Measurements from ENCODE around the gene EPHA10. TPM values are rescaled to one million over a fixed set of nuclear protein-coding genes. Genes with fewer than 3 reads are reported as not detected.

EPHA10 gene
- total and polyA plus RNA-seq, 10 donors = 0.02 to 0.43 (median 0.10) TPM; not detected in 3

DNA sequence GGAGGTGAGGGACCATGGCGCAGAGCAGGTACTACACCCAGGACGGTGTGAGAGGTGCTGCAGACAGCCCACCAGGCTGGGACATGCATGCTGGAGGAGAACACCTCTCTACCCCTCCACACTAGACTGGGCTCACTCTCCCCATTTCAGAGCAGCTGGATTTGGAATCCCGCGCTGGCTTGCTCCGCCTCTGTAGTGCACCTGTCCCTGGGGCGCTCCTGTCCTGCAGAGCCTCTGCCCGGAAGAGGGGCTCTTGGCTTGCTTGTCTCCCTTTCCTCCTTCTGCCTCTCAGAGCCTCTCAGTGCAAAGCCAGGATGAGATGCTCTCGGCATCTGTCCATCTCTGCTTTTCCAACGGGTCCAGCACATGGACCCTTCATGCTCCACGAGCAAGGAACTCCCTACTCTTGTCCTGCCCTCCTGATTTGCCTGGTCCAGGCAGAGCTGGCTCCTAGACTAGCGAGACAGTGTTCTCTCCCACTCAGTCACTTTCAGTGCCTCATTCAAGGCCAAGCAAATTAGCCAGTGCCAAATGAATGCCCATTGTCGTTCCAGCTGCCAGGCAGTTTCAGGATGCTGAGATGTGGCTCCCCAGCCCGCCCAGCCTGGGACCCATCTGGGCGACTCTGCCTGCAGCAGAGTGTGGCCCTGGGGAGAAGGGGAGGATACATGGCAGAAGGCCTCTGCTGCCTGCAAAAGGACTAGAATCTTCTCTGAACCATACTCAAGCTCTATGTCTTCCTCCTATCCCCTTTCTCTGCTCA, 38.9 kb downstream of the EPHA10 start:
- 69 to 74% (median 70%) methylated on average over 13 to 14 of the region's 14 CpGs for WGBS, 5 donors
- no peak for TF ChIP-seq POLR2AphosphoS5 (IDR thresholded peaks at IDR 0.05)
- TF ChIP-seq, protein P1, sequence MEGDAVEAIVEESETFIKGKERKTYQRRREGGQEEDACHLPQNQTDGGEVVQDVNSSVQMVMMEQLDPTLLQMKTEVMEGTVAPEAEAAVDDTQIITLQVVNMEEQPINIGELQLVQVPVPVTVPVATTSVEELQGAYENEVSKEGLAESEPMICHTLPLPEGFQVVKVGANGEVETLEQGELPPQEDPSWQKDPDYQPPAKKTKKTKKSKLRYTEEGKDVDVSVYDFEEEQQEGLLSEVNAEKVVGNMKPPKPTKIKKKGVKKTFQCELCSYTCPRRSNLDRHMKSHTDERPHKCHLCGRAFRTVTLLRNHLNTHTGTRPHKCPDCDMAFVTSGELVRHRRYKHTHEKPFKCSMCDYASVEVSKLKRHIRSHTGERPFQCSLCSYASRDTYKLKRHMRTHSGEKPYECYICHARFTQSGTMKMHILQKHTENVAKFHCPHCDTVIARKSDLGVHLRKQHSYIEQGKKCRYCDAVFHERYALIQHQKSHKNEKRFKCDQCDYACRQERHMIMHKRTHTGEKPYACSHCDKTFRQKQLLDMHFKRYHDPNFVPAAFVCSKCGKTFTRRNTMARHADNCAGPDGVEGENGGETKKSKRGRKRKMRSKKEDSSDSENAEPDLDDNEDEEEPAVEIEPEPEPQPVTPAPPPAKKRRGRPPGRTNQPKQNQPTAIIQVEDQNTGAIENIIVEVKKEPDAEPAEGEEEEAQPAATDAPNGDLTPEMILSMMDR (IDR thresholded peaks at IDR 0.05 in 8 of 11, conservative IDR thresholded peaks at IDR 0.05 in 3 of 11) = no peak
- TF ChIP-seq POLR2A (IDR thresholded peaks at IDR 0.05) = no peak
- no peak overlapping the region for H3K27ac ChIP-seq
- no peaks in the 10 kb centered on the region for H3K36me3 ChIP-seq
- H3K4me1 ChIP-seq = no peaks in the 10 kb centered on the region
- H3K9me3 ChIP-seq = no peaks in the 10 kb centered on the region
- H3K27me3 ChIP-seq (replicated peaks in 1 of 7) = peaks cover 0 to 45% (median 0%) of the 10 kb centered on the region in 7 donors
- no peak overlapping the region for H3K4me3 ChIP-seq
- intact Hi-C loops (cut with DNase I; ENCODE audit: low total_unique reads) = no loop called here
- DNase-seq = no peak

- H3K9me3 ChIP-seq = no peaks in the 10 kb centered on the region
- H3K27ac ChIP-seq = no peak overlapping the region
- DNase-seq = no peak
- 84 to 93% (median 87%) methylated on average over 6 of the region's 6 CpGs for WGBS, 5 donors
- H3K4me1 ChIP-seq = no peaks in the 10 kb centered on the region
- intact Hi-C loops (cut with DNase I; ENCODE audit: low total_unique reads) = no loop called here
- TF ChIP-seq POLR2A (IDR thresholded peaks at IDR 0.05) = no peak
- TF ChIP-seq, protein P1 (IDR thresholded peaks at IDR 0.05 in 8 of 11, conservative IDR thresholded peaks at IDR 0.05 in 3 of 11) = no peak
- no peak for TF ChIP-seq POLR2AphosphoS5 (IDR thresholded peaks at IDR 0.05)
- H3K27me3 ChIP-seq (replicated peaks in 1 of 7) = peaks cover 0 to 47% (median 0%) of the 10 kb centered on the region in 7 donors
- no peaks in the 10 kb centered on the region for H3K36me3 ChIP-seq
- no peak overlapping the region for H3K4me3 ChIP-seq
These were observed 40.3 kb downstream of the EPHA10 start for GRCh38 chr1:37724575-37724974.

DNA sequence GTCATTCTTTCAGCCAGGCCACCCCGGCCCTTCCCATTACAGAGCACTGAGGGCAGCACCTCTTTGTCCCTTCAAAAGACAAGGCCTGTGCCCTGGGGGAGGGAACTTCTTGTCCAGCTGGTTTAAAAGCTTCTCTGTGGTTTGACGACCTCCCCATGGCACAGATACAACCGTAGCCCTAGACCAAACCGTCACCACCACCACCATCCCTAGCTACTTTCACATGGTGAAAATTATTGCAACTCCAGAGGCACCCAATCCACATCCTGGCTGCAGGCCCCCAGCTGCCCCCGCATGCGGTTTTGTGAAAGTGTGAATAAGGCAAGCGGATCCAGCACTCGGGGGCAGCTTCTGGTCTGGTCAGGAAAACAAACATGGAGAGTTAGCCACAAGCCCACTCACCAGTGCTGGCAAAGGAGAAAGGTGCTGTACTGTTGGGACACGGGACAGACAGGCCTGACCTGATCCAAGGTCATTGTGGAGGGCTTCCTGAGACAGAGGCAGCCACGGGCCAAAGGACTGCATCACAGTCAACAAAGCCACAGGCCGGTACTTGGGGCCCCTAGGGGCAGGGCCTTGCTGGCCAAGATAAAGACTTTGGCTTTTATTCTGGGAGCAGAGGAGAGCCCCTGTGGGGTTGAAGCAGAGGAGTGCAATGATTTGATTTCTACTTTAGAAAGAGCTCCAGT, 41.4 kb downstream of the EPHA10 start:
- H3K27me3 ChIP-seq (replicated peaks in 1 of 7) = peaks cover 0 to 51% (median 0%) of the 10 kb centered on the region in 7 donors
- no peak for DNase-seq
- H3K4me3 ChIP-seq = no peak overlapping the region
- H3K36me3 ChIP-seq = no peaks in the 10 kb centered on the region
- H3K9me3 ChIP-seq = no peaks in the 10 kb centered on the region
- H3K4me1 ChIP-seq = no peaks in the 10 kb centered on the region
- TF ChIP-seq POLR2AphosphoS5 (IDR thresholded peaks at IDR 0.05) = no peak
- TF ChIP-seq, protein P1 (IDR thresholded peaks at IDR 0.05 in 8 of 11, conservative IDR thresholded peaks at IDR 0.05 in 3 of 11) = no peak
- TF ChIP-seq POLR2A (IDR thresholded peaks at IDR 0.05) = no peak
- WGBS, 5 donors = 59 to 69% (median 60%) methylated on average over 11 of the region's 11 CpGs
- intact Hi-C loops (cut with DNase I; ENCODE audit: low total_unique reads) = no loop called here
- no peak overlapping the region for H3K27ac ChIP-seq

- H3K36me3 ChIP-seq = no peaks in the 10 kb centered on the region
- no peak overlapping the region for H3K4me3 ChIP-seq
- H3K4me1 ChIP-seq = no peaks in the 10 kb centered on the region
- 82 to 95% (median 90%) methylated on average over 5 to 6 of the region's 6 CpGs for WGBS, 5 donors
- H3K9me3 ChIP-seq = no peaks in the 10 kb centered on the region
- no peak overlapping the region for H3K27ac ChIP-seq
- no peak for DNase-seq
- intact Hi-C loops (cut with DNase I; ENCODE audit: low total_unique reads) = no loop called here
- H3K27me3 ChIP-seq (replicated peaks in 1 of 7) = peaks cover 0 to 52% (median 0%) of the 10 kb centered on the region in 7 donors
- TF ChIP-seq POLR2A (IDR thresholded peaks at IDR 0.05) (no peak), POLR2AphosphoS5 (IDR thresholded peaks at IDR 0.05) (no peak)
- TF ChIP-seq, protein P1 (IDR thresholded peaks at IDR 0.05 in 8 of 11, conservative IDR thresholded peaks at IDR 0.05 in 3 of 11) = no peak
These were observed 41.9 kb downstream of the EPHA10 start for GRCh38 chr1:37723072-37723389.

Data from spleen (tissue), 11 donors.